GM23248 (cell line): Measurements from ENCODE around the gene EPG5.

Experiments used
- EZH2 ChIP-seq: fragments of 200-600 bp; sonication (generic); IDR thresholded peaks from 2 replicates; pipeline ENCODE4 v1.6.1; 2018; ENCODE audit warnings: antibody characterized with exemption, mild to moderate bottlenecking; ENCODE audit not compliant: insufficient read depth, poor library complexity, severe bottlenecking
- EZH2phosphoT487 ChIP-seq: fragments of 200-600 bp; sonication (generic); IDR thresholded peaks from 2 replicates; pipeline ENCODE4 v1.6.1; 2018; ENCODE audit warnings: antibody characterized with exemption, moderate library complexity, mild to moderate bottlenecking, low read depth; ENCODE audit not compliant: insufficient read depth

GRCh38 chr18:45993438-45993837 is 26.3 kb upstream of the EPG5 start:
- TF ChIP-seq EZH2phosphoT487 (no peak), EZH2 (no peak)
